NCI-H1092 treated with DMSO at 0.1 percent for 48 hours (cell line): ENCODE results near the gene CIROP.

Experiments
- DNase-seq: peaks from one replicate; lab custom pipeline; 2025; lab: John Stamatoyannopoulos, UW

The CIROP gene

GRCh38 chr14:23129759-23130316 lies 25.0 kb upstream of the CIROP start:
- no peak for DNase-seq

- no peak for DNase-seq
Observed at GRCh38 chr14:23128969-23129758, 24.4 kb upstream of the CIROP start.

- DNase-seq, result no peak
Observed at GRCh38 chr14:23127861-23128260, 23.1 kb upstream of the CIROP start.

- no peak for DNase-seq
Observed at GRCh38 chr14:23126548-23127278, 21.9 kb upstream of the CIROP start.

- DNase-seq, result no peak
Observed at GRCh38 chr14:23125933-23126524, 21.2 kb upstream of the CIROP start.

DNA sequence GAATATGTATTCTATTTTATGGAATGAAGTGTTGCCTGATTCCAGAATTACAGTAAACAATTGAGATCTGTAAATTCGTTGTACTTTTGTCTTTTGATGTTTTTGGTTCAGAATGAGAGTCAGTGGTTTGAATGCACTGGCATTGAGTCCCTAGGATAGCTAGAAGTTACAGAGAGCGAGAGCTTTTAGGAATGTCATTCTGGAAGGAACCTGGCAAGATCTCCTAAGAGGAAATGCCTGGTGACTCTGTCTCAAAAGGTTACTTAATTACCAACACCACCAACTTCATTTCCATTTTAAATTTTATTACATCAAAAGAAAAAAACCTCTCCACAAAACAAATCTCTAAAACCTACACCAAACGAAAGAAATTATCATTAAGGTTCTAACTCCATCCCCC lies 20.2 kb upstream of the CIROP start:
- no peak for DNase-seq

GRCh38 chr14:23124337-23124954 lies 19.7 kb upstream of the CIROP start:
- no peak for DNase-seq

GRCh38 chr14:23123419-23123818 lies 18.6 kb upstream of the CIROP start:
- no peak for DNase-seq

DNA sequence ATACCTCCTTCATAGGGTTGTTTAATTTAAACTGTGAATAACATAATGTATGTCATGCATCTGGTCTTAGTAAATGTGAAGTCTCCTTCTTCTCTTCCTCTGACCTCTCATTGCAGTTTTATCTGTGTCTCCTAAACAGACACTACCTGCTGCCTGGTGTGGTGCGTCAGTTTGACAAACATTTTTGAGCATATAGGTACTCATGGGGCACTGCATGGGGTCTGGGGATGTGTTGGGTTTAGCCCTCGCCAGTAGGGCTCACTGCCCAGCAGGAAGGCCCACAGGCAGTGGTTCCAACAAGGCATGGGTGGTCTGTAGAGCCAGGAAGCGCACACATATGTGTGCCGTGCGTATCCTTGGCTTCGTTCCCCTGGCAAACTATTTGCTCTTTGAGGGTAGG lies 17.3 kb upstream of the CIROP start:
- DNase-seq, result no peak

DNA sequence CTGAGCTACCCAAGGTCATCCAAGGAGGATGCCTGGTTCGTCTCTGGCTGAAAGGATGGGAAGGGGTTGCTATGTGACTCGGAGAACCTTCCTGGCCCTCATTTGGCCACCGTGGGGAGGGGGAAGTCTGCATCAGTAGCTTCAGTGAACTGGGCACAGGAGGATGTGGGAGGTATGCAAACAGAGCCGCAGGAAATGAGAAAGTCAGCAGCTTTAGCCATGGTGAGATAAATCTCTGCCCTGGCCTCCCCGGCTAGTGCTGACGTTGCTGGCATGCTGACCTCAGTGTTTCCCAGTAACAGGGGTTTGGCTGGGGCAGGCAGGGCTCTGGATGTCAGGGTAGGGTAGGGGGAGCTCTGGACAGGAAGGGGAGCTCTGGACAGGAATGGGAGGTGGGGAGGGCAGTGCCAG lies 16.6 kb upstream of the CIROP start:
- no peak for DNase-seq

GRCh38 chr14:23120541-23121251 lies 15.9 kb upstream of the CIROP start:
- peak; percentile 77 for DNase-seq

- no peak for DNase-seq
Observed at GRCh38 chr14:23119363-23120327, 14.9 kb upstream of the CIROP start.

- no peak for DNase-seq
Observed at GRCh38 chr14:23118506-23119362, 13.9 kb upstream of the CIROP start, which contains the start of gene CEBPE. TSS of gene CEBPE (minus strand) at chr14:23119255. CDS start at chr14:23119091, 164 bp downstream.

GRCh38 chr14:23117371-23118020 lies 12.7 kb upstream of the CIROP start:
- DNase-seq, result no peak

- no peak for DNase-seq
Observed at GRCh38 chr14:23115918-23116317, 11.1 kb upstream of the CIROP start.

GRCh38 chr14:23115039-23115731 lies 10.4 kb upstream of the CIROP start:
- DNase-seq, result no peak

DNA sequence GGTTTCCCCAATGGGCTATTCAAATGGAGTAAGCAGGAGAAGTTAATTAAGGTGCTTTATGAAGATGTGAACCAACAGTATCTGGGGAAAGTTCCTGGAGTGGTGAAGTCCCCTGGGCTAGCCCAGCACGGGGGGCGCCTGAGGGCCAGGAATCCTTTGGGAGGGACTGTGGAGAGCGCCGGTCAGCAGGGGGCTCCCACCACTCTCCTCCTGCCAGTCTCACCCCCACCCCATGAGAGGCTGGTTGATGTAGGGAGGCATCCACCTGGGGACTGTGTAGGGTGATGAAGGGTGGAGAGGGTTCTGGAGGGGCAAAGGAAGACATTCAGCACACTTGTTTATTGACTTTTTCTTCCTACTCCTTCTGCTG lies 9.9 kb upstream of the CIROP start:
- no peak for DNase-seq

- no peak for DNase-seq
Observed at GRCh38 chr14:23114120-23114458, 9.3 kb upstream of the CIROP start.
